Left lung (tissue), 10 donors: ENCODE measurements around the gene SIK3. TPM values are rescaled to one million over a fixed set of nuclear protein-coding genes. Genes with fewer than 3 reads are reported as not detected.

ENCODE experiments used
- ATAC-seq: fragments of 200-7000 bp; cut with Tn5 transposase; one replicate; pipeline ENCODE4 v1.9.1; 2020; ENCODE audit warnings: moderate library complexity
- DNase-seq, 4 donors: peaks; one replicate each; pipeline ENCODE4 v3.0.0-alpha.2; 2013 to 2020
- H3K27ac ChIP-seq, 2 donors: fragments of 200-600 bp; sonication (generic) in 1 of 2; one replicate each; pipeline versions ENCODE4 v1.5.0 to v1.8.0; 2020 to 2021
- H3K27me3 ChIP-seq, 2 donors: fragments of 200-600 bp; sonication (generic) in 1 of 2; one replicate each; pipeline versions ENCODE4 v1.5.0 to v1.8.0; 2020 to 2021
- H3K36me3 ChIP-seq, 2 donors: fragments of 200-600 bp; sonication (generic) in 1 of 2; one replicate each; pipeline versions ENCODE4 v1.5.0 to v1.8.0; 2020 to 2021
- H3K4me1 ChIP-seq, 2 donors: fragments of 200-600 bp; one replicate each; pipeline ENCODE4 v1.8.0; 2021
- H3K4me3 ChIP-seq, 2 donors: fragments of 200-600 bp; sonication (generic) in 1 of 2; one replicate each; pipeline versions ENCODE4 v1.5.0 to v1.8.0; 2020 to 2021; ENCODE audit warnings: mild to moderate bottlenecking in 1 of 2
- H3K9me3 ChIP-seq, 2 donors: fragments of 200-600 bp; sonication (generic) in 1 of 2; one replicate each; pipeline versions ENCODE4 v1.5.0 to v1.8.0; 2020 to 2021
- CTCF ChIP-seq, 2 donors: fragments of 200-600 bp; sonication (generic) in 1 of 2; IDR thresholded peaks; one replicate each; pipeline versions ENCODE4 v1.5.0 to v1.8.0; 2021; ENCODE audit warnings: antibody characterized with exemption in 2 of 2
- intact Hi-C, 2 donors: fragments of 100-400 bp; cut with DNase I; formaldehyde crosslinking; loops; one replicate each; pipeline versions ENCODE4 v1.11.2 to v1.14.2; 2022
- polyA plus RNA-seq, 6 donors: library from polyadenylated mRNA; unstranded; fragments of 120-200 nt; gene quantifications; one replicate each; pipeline ENCODE4 v1.2.1, GENCODE V29; 2013; ENCODE audit not compliant: insufficient read length in 6 of 6
- total RNA-seq, 2 donors: library from RNA; stranded (reverse); fragmentation: NEBNext Ultra II Directional; extraction: Animal tissue kit (Norgen Biotek cat#: 25700); gene quantifications; one replicate each; pipeline ENCODE4 v1.2.1, GENCODE V29; 2021
- donor health status: DM: no; HTN: yes; CAD: no.
- donor health status: DM: no; HTN: no; CAD: no.

Gene SIK3
- total and polyA plus RNA-seq, 8 donors, result 28.0 to 49.6 (median 35.9) TPM

GRCh38 chr11:116916052-116916451 lies 182.2 kb downstream of the SIK3 start:
- H3K9me3 ChIP-seq, result no peaks in the 10 kb centered on the region
- no peaks in the 10 kb centered on the region for H3K36me3 ChIP-seq
- H3K27me3 ChIP-seq, result no peaks in the 10 kb centered on the region
- intact Hi-C loops, result no loop called here
- H3K4me3 ChIP-seq, result no peak overlapping the region
- no peak for TF ChIP-seq CTCF (IDR thresholded peaks at IDR 0.05)
- ATAC-seq (no peak), DNase-seq (no peak)
- H3K27ac ChIP-seq, result no peak overlapping the region
- H3K4me1 ChIP-seq, result peaks cover 9 to 22% of the 10 kb centered on the region in 2 donors

- H3K27me3 ChIP-seq, result no peaks in the 10 kb centered on the region
- intact Hi-C loops, result no loop called here
- H3K36me3 ChIP-seq, result no peaks in the 10 kb centered on the region
- no peaks in the 10 kb centered on the region for H3K9me3 ChIP-seq
- peak overlapping the region in 1 of 2 donors; percentile 51 for H3K27ac ChIP-seq
- DNase-seq (peak in 2 of 4 donors; percentile 42 to 60), ATAC-seq (peak; percentile 70)
- H3K4me1 ChIP-seq, result peaks cover 9 to 44% of the 10 kb centered on the region in 2 donors
- H3K4me3 ChIP-seq, result no peak overlapping the region
- no peak for TF ChIP-seq CTCF (IDR thresholded peaks at IDR 0.05)
Measured at GRCh38 chr11:116913000-116913399, 185.2 kb downstream of the SIK3 start.

GRCh38 chr11:116911976-116912734 lies 186.1 kb downstream of the SIK3 start:
- Histone ChIP-seq H3K9me3 (no peaks in the 10 kb centered on the region), H3K36me3 (no peaks in the 10 kb centered on the region), H3K27ac (peak overlapping the region in 1 of 2 donors; percentile 51)

GRCh38 chr11:116910847-116911246 lies 187.4 kb downstream of the SIK3 start:
- intact Hi-C loops, result no loop called here
- H3K36me3 ChIP-seq, result no peaks in the 10 kb centered on the region
- DNase-seq, result no peak

More at GRCh38 chr11:116911976-116912734, 186.1 kb downstream of the SIK3 start:
- ATAC-seq (peak; percentile 19), DNase-seq (no peak)
- no peak for TF ChIP-seq CTCF (IDR thresholded peaks at IDR 0.05)
- Histone ChIP-seq H3K4me3 (no peak overlapping the region), H3K27me3 (no peaks in the 10 kb centered on the region), H3K4me1 (peaks cover 9 to 45% of the 10 kb centered on the region in 2 donors)
- intact Hi-C loops, result no loop called here

More at GRCh38 chr11:116910847-116911246, 187.4 kb downstream of the SIK3 start:
- peaks cover 9 to 58% of the 10 kb centered on the region in 2 donors for H3K4me1 ChIP-seq
- ATAC-seq, result no peak
- TF ChIP-seq CTCF (IDR thresholded peaks at IDR 0.05), result no peak
- H3K27me3 ChIP-seq, result no peaks in the 10 kb centered on the region
- no peak overlapping the region for H3K4me3 ChIP-seq
- H3K27ac ChIP-seq, result no peak overlapping the region
- no peaks in the 10 kb centered on the region for H3K9me3 ChIP-seq
